IMR-90 (cell line): ENCODE measurements around the gene PRR4. TPM values are rescaled to one million over a fixed set of nuclear protein-coding genes. Genes with fewer than 3 reads are reported as not detected.

ENCODE experiments used
- ATAC-seq: fragments of 200-7000 bp; cut with Tn5 transposase; 2 replicates; pipeline ENCODE4 v1.9.1; 2020; ENCODE audit warnings: low read depth, mild to moderate bottlenecking, moderate library complexity
- BruUV-seq: library from RNA; stranded (reverse); fragments of 400-500 nt; replicated peaks from 2 replicates; lab custom pipeline; 2021; lab: Mats Ljungman, UMichigan
- CTCF ChIA-PET: fragments of 300-600 bp; formaldehyde crosslinking; extraction: SDS; loops from one replicate; lab custom pipeline; 2021; ENCODE audit warnings: antibody characterized with exemption; lab: Yijun Ruan, JAX
- POLR2A ChIA-PET: fragments of 300-600 bp; sonication (Branson Sonifier 250); formaldehyde crosslinking; loops from one replicate; lab custom pipeline; 2022; ENCODE audit warnings: antibody characterized with exemption; ENCODE audit not compliant: unreplicated experiment; lab: Charles Lee
- DNase-seq: peaks from one replicate; pipeline ENCODE4 v3.0.0; 2013
- H2AFZ ChIP-seq: replicated peaks from 2 replicates; pipeline ENCODE3; 2013; ENCODE audit warnings: low read length, mild to moderate bottlenecking; ENCODE audit not compliant: poor library complexity
- H2AK5ac ChIP-seq: 2 replicates; pipeline ENCODE4 v1.6.1; 2013; ENCODE audit warnings: low read depth, low read length, inconsistent platforms
- H2AK9ac ChIP-seq: replicated peaks from 2 replicates; pipeline ENCODE3; 2013; ENCODE audit warnings: mild to moderate bottlenecking, low read depth, low read length, moderate library complexity; ENCODE audit not compliant: poor library complexity
- H2BK120ac ChIP-seq: 2 replicates; pipeline ENCODE4 v1.6.1; 2013; ENCODE audit warnings: low read depth, low read length, inconsistent platforms
- H2BK15ac ChIP-seq: 3 replicates; pipeline ENCODE4 v1.6.1; 2013; ENCODE audit warnings: low read depth, low read length, inconsistent platforms
- H2BK20ac ChIP-seq: 2 replicates; pipeline ENCODE4 v1.6.1; 2013; ENCODE audit warnings: low read depth, mild to moderate bottlenecking, inconsistent platforms, low read length, moderate library complexity
- H2BK5ac ChIP-seq: 2 replicates; pipeline ENCODE4 v1.6.1; 2013; ENCODE audit warnings: mild to moderate bottlenecking, low read depth, low read length, inconsistent platforms; ENCODE audit not compliant: poor library complexity, severe bottlenecking
- H3K14ac ChIP-seq: replicated peaks from 2 replicates; pipeline ENCODE4 v1.6.1; 2013; ENCODE audit warnings: low read depth, low read length, inconsistent platforms
- H3K18ac ChIP-seq: 2 replicates; pipeline ENCODE4 v1.6.1; 2013; ENCODE audit warnings: low read depth, low read length, control low read depth
- H3K23ac ChIP-seq: 2 replicates; pipeline ENCODE4 v1.6.1; 2013; ENCODE audit warnings: low read depth, low read length, inconsistent platforms
- H3K27ac ChIP-seq: 2 replicates; pipeline ENCODE4 v1.5.1; 2013; ENCODE audit warnings: mild to moderate bottlenecking, control low read depth, low read length; ENCODE audit not compliant: insufficient read depth
- H3K27me3 ChIP-seq: 2 replicates; pipeline ENCODE4 v1.6.1; 2013; ENCODE audit warnings: low read length; ENCODE audit not compliant: control insufficient read depth, insufficient read depth
- H3K36me3 ChIP-seq: 2 replicates; pipeline ENCODE4 v1.6.1; 2013; ENCODE audit warnings: low read length, mixed read lengths; ENCODE audit not compliant: control insufficient read depth, insufficient read depth
- H3K4ac ChIP-seq: 2 replicates; pipeline ENCODE4 v1.6.1; 2013; ENCODE audit warnings: low read depth, low read length, inconsistent platforms
- H3K4me1 ChIP-seq: 2 replicates; pipeline ENCODE4 v1.6.1; 2013; ENCODE audit warnings: low read length, mixed read lengths; ENCODE audit not compliant: control insufficient read depth, insufficient read depth
- H3K4me2 ChIP-seq: 2 replicates; pipeline ENCODE4 v1.6.1; 2013; ENCODE audit warnings: low read depth, mild to moderate bottlenecking, control low read depth, low read length, moderate library complexity
- H3K4me3 ChIP-seq: 2 replicates; pipeline ENCODE4 v1.5.1; 2013; ENCODE audit warnings: low read depth, mild to moderate bottlenecking, control low read depth, low read length, moderate library complexity; ENCODE audit not compliant: insufficient read depth
- H3K56ac ChIP-seq: 2 replicates; pipeline ENCODE4 v1.6.1; 2013; ENCODE audit warnings: low read length, inconsistent platforms; ENCODE audit not compliant: insufficient read depth; ENCODE audit errors: extremely low read depth
- H3K79me1 ChIP-seq, 2 experiments: 2 replicates each; pipeline ENCODE4 v1.6.1; 2013; ENCODE audit warnings: low read length in 2 of 2, inconsistent platforms in 1 of 2, low read depth in 1 of 2
- H3K9ac ChIP-seq: 2 replicates; pipeline ENCODE4 v1.6.1; 2013; ENCODE audit warnings: low read depth, low read length, control low read depth
- H3K9me1 ChIP-seq: 2 replicates; pipeline ENCODE4 v1.6.1; 2013; ENCODE audit warnings: low read length, inconsistent platforms; ENCODE audit not compliant: insufficient read depth
- H3K9me3 ChIP-seq: 2 replicates; pipeline ENCODE4 v1.6.1; 2013; ENCODE audit warnings: low read length; ENCODE audit not compliant: control insufficient read depth, insufficient read depth
- H4K20me1 ChIP-seq: 2 replicates; pipeline ENCODE4 v1.6.1; 2013; ENCODE audit warnings: low read length, inconsistent platforms; ENCODE audit not compliant: insufficient read depth
- H4K5ac ChIP-seq: 2 replicates; pipeline ENCODE4 v1.6.1; 2013; ENCODE audit warnings: mild to moderate bottlenecking, low read depth, low read length, control low read depth
- H4K8ac ChIP-seq, 2 experiments: 2 replicates each; pipeline ENCODE4 v1.6.1; 2013; ENCODE audit warnings: low read depth in 2 of 2, low read length in 2 of 2, control low read depth in 1 of 2, inconsistent platforms in 1 of 2
- H4K91ac ChIP-seq: 2 replicates; pipeline ENCODE4 v1.6.1; 2013; ENCODE audit warnings: low read depth, low read length, inconsistent platforms; ENCODE audit not compliant: insufficient read depth
- POLR2A ChIP-seq: IDR thresholded peaks from 2 replicates; pipeline ENCODE4 v1.6.1; 2012; ENCODE audit warnings: mild to moderate bottlenecking, low read depth, low read length
- RFX5 ChIP-seq: IDR thresholded peaks from 2 replicates; pipeline ENCODE4 v1.8.0; 2012; ENCODE audit warnings: low read depth, mild to moderate bottlenecking, low read length, moderate library complexity
- SMC3 ChIP-seq: fragments of 150-350 bp; IDR thresholded peaks from 2 replicates; pipeline ENCODE4 v1.6.1; 2016; ENCODE audit warnings: low read depth, mild to moderate bottlenecking, antibody characterized with exemption, low read length, moderate library complexity
- WGBS, 2 experiments: methylation state at CpG; one replicate each; pipeline versions ENCODE4 v1.1.5 to v1.1.7; 2013; ENCODE audit warnings: missing lambda C conversion rate in 2 of 2; ENCODE audit not compliant: insufficient read length in 1 of 2; ENCODE audit errors: extremely low coverage in 2 of 2; 5-methylcytosine and 5-hydroxymethylcytosine counted together
- dilution Hi-C: fragments of 300-500 bp; cut with HindIII; formaldehyde crosslinking; loops from one replicate; pipeline ENCODE4 v1.14.3; 2018; ENCODE audit warnings: low sequenced_read_pairs; ENCODE audit not compliant: unreplicated experiment
- in situ Hi-C: fragments of 300-500 bp; cut with MboI; formaldehyde crosslinking; loops from 3 replicates; pipeline ENCODE4 v1.14.3; 2019; ENCODE audit warnings: low sequenced_read_pairs, inconsistent platforms, mixed read lengths
- intact Hi-C: fragments of 100-400 bp; cut with micrococcal nuclease; formaldehyde crosslinking; loops from 2 replicates; pipeline ENCODE4 v1.10.0; 2022
- polyA plus RNA-seq, 3 experiments: library from polyadenylated mRNA; depleted of rRNA; stranded (reverse); fragments of >200 nt; gene quantifications; 2 replicates each; pipeline ENCODE4 v1.2.3, GENCODE V29; 2012; ENCODE audit warnings: low replicate concordance in 1 of 3
- total RNA-seq: library from RNA; depleted of rRNA; stranded (reverse); fragments of >200 nt; gene quantifications from 2 replicates; pipeline ENCODE4 v1.2.3, GENCODE V29; 2012
- TF ChIP-seq, protein P1 (sequence below): fragments of 150-350 bp; IDR thresholded peaks from 2 replicates; pipeline ENCODE4 v1.6.1; 2017; ENCODE audit warnings: mild to moderate bottlenecking, antibody characterized with exemption, low read length, low read depth

Gene PRR4
- total and polyA plus RNA-seq, 2 of the 4 experiments (the other 2 are of a cell fraction) = 0.72 to 1.9 TPM

DNA sequence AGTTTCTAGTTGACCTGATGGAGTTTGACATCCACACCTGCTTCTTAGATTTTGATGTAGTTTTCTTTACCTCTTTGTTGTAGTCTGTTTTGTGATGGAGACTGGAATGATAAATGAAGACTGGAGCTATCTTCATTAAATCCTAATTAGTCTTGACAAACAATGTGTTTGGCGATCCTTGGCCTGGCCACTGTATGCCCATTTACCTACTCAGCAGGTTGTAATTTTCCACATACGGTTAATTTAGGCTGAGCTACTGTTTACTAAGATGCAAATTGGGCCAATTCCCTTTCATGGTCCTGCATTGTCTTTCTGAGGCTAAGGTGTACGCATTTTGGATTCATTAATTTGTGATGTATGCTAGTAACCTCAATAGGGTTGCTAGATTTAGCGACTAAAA, 46.7 kb downstream of the PRR4 start, which contains the start of gene TAS2R7:
TSS of gene TAS2R7 (minus strand) at position 41 of the 400 bp plus-strand sequence. CDS start 57 bp downstream, outside the sequence.
- H3K4me2 ChIP-seq = no peak within 1 kb of the TSS
- no peak within 1 kb of the TSS for H3K14ac ChIP-seq
- in situ Hi-C loops = no loop called here
- no peaks in the 10 kb centered on the region for H3K27me3 ChIP-seq
- no peaks in the 10 kb centered on the region for H3K36me3 ChIP-seq
- whole genome bisulfite sequencing, 2 experiments = 40% methylated on average over 1 of the region's 4 CpGs; no CpG with 5 or more reads in 1 of the 2 experiments
- no peaks in the 10 kb centered on the region for H3K4me1 ChIP-seq
- H3K18ac ChIP-seq = no peak within 1 kb of the TSS
- no peak within 1 kb of the TSS for H4K8ac ChIP-seq
- no peaks in the 10 kb centered on the region for H4K20me1 ChIP-seq
- no peak within 1 kb of the TSS for H3K9ac ChIP-seq
- H3K27ac ChIP-seq = no peak within 1 kb of the TSS
- no peak within 1 kb of the TSS for H3K56ac ChIP-seq
- DNase-seq = no peak
- TF ChIP-seq, protein P1, sequence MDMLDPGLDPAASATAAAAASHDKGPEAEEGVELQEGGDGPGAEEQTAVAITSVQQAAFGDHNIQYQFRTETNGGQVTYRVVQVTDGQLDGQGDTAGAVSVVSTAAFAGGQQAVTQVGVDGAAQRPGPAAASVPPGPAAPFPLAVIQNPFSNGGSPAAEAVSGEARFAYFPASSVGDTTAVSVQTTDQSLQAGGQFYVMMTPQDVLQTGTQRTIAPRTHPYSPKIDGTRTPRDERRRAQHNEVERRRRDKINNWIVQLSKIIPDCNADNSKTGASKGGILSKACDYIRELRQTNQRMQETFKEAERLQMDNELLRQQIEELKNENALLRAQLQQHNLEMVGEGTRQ = no peak
- TF ChIP-seq RFX5 (no peak), POLR2A (no peak), SMC3 (no peak)
- no peaks in the 10 kb centered on the region for H3K9me1 ChIP-seq
- no peak within 1 kb of the TSS for H4K5ac ChIP-seq
- no peak within 1 kb of the TSS for H2BK20ac ChIP-seq
- no peak within 1 kb of the TSS for H3K4me3 ChIP-seq
- no peaks in the 10 kb centered on the region for H3K79me1 ChIP-seq
- no peaks in the 10 kb centered on the region for H3K9me3 ChIP-seq
- dilution Hi-C loops = no loop called here
- H2BK120ac ChIP-seq = no peak within 1 kb of the TSS
- no peak within 1 kb of the TSS for H4K91ac ChIP-seq
- no peak within 1 kb of the TSS for H2AK9ac ChIP-seq
- H2AFZ ChIP-seq = no peak within 1 kb of the TSS
- no peak within 1 kb of the TSS for H3K4ac ChIP-seq
- H3K23ac ChIP-seq = no peak within 1 kb of the TSS
- no peak within 1 kb of the TSS for H2BK5ac ChIP-seq
- intact Hi-C loops = no loop called here
- POLR2A ChIA-PET = no interaction called here
- BruUV-seq = no TSS peak
- CTCF ChIA-PET = no interaction called here
- no peak within 1 kb of the TSS for H2AK5ac ChIP-seq
- ATAC-seq = no peak
- H2BK15ac ChIP-seq = no peak within 1 kb of the TSS
